Measurements from ENCODE around the gene FER1L5.

GRCh38 chr2:96685577-96686459 is 43.3 kb downstream of the FER1L5 start:
- no peak for TF ChIP-seq CTCF (IDR thresholded peaks at IDR 0.05)
- TF ChIP-seq POLR2AphosphoS5 (IDR thresholded peaks at IDR 0.05), result no peak
- TF ChIP-seq POLR2A (IDR thresholded peaks at IDR 0.05; ENCODE audit: low read depth), result no peak
- TF ChIP-seq EP300 (IDR thresholded peaks at IDR 0.05), result no peak

Measured in esophagus muscularis mucosa (tissue), 4 donors.